Stimulated activated CD8-positive, alpha-beta memory T cell treated with anti-CD3 and anti-CD28 coated beads, Interleukin-2, amount 100 ng/mL, for 1 hour (primary cell): ENCODE data around the gene PCDHB7.
"Not testable (repeated sequence)": the region's sequence is repeated elsewhere in the genome, so short reads cannot be mapped to it uniquely, and the experiment has no call there.

Source experiments
- DNase-seq, 2 donors: peaks; one replicate each; pipeline ENCODE4 v3.0.0-alpha.2; 2020; ENCODE audit warnings: low read depth in 2 of 2

PCDHB7 gene

DNA sequence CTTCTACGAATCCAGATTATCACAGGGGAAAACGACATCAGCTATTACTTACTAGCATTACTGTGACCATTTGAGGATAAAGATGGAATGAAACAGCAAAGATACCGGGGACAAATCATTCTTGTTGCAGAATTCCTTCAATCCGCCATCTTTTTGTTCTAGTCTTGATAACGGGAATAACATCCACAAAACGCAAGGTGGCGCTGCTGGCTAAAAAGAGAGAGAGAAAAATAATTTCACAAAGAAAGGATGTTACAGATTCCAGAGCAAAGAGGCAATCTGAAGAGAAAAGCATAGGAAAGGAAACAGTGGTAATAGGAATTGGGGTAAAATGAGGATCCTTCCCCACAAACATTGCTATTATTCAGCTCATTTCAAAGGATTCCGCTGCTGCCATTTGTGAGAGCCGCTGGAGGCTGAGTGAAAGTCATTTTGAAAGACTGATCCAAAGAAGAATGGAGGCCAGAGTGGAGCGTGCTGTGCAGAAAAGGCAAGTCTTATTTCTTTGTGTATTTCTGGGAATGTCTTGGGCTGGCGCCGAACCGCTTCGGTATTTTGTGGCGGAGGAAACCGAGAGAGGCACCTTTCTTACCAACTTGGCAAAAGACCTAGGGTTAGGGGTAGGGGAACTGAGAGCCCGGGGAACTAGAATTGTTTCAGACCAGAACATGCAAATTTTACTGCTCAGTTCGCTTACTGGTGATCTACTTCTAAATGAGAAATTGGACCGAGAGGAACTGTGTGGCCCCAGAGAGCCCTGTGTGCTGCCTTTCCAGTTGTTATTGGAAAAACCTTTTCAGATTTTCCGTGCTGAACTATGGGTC is at the start of gene PCDHB7:
PCDHB7 (plus strand) TSS at position 264 of the 824 bp plus-strand sequence; CDS start at position 456, 192 bp downstream.
- no peak for DNase-seq

GRCh38 chr5:141123396-141124135 is 48.9 kb upstream of the PCDHB7 start:
- DNase-seq = not testable (repeated sequence)

GRCh38 chr5:141127305-141127704 is 45.1 kb upstream of the PCDHB7 start:
- DNase-seq = no peak

- DNase-seq = no peak
These were observed 37.3 kb upstream of the PCDHB7 start, which contains the start of gene PCDHB5 for GRCh38 chr5:141135030-141135717. Gene PCDHB5, plus strand, starts transcription at chr5:141135206. Its CDS starts 229 bp downstream, at chr5:141135435.

- no peak for DNase-seq
These were observed 36.7 kb upstream of the PCDHB7 start for GRCh38 chr5:141135718-141136266.

DNA sequence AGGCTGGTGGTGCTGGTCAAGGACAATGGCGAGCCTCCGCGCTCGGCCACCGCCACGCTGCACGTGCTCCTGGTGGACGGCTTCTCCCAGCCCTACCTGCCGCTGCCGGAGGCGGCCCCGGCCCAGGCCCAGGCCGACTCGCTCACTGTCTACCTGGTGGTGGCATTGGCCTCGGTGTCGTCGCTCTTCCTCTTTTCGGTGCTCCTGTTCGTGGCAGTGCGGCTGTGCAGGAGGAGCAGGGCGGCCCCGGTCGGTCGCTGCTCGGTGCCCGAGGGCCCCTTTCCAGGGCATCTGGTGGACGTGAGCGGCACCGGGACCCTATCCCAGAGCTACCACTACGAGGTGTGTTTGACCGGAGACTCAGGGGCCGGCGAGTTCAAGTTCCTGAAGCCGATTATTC is 35.1 kb upstream of the PCDHB7 start:
- DNase-seq = not testable (repeated sequence)

DNA sequence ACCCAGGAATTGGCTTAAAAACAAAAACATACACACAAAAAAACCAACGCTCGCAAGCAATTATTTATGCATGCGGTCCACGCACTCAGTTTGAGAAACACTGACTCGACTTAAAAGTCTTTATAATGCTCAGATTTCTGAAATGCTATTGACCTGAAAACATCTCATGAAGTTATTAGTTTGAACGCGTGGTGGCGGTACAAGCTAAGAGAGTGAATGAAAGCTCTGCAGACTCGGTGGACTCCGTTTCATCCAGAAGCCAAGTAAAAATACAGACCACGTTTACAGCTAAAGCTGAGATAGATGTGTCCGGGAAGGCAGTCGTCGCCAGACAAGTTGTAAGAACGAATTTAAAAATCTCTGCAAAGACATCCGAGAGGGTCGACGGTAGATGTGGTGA is 22.6 kb upstream of the PCDHB7 start, which contains the start of gene PCDHB6:
PCDHB6 (plus strand) TSS at position 246 of the 400 bp plus-strand sequence. CDS start 201 bp downstream, outside the sequence.
- DNase-seq = no peak

GRCh38 chr5:141150224-141150992 is 22.0 kb upstream of the PCDHB7 start:
- no peak for DNase-seq

DNA sequence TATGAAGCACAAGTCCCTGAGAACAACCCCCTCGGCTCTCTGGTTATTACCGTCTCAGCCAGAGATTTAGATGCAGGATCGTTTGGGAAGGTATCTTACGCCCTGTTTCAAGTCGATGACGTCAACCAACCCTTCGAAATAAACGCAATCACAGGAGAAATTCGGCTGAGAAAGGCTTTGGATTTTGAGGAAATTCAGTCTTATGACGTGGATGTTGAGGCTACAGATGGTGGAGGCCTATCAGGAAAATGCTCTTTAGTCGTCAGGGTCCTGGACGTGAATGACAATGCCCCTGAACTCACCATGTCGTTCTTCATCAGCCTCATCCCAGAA is 21.5 kb upstream of the PCDHB7 start:
- no peak for DNase-seq

- not testable (repeated sequence) for DNase-seq
These were observed 20.8 kb upstream of the PCDHB7 start for GRCh38 chr5:141151632-141152031.

GRCh38 chr5:141152096-141152495 is 20.3 kb upstream of the PCDHB7 start:
- not testable (repeated sequence) for DNase-seq

GRCh38 chr5:141155540-141156374 is 16.7 kb upstream of the PCDHB7 start:
- no peak for DNase-seq

GRCh38 chr5:141157356-141157755 is 15.1 kb upstream of the PCDHB7 start:
- not testable (repeated sequence) for DNase-seq

GRCh38 chr5:141157901-141158300 is 14.5 kb upstream of the PCDHB7 start:
- DNase-seq = not testable (repeated sequence)

DNA sequence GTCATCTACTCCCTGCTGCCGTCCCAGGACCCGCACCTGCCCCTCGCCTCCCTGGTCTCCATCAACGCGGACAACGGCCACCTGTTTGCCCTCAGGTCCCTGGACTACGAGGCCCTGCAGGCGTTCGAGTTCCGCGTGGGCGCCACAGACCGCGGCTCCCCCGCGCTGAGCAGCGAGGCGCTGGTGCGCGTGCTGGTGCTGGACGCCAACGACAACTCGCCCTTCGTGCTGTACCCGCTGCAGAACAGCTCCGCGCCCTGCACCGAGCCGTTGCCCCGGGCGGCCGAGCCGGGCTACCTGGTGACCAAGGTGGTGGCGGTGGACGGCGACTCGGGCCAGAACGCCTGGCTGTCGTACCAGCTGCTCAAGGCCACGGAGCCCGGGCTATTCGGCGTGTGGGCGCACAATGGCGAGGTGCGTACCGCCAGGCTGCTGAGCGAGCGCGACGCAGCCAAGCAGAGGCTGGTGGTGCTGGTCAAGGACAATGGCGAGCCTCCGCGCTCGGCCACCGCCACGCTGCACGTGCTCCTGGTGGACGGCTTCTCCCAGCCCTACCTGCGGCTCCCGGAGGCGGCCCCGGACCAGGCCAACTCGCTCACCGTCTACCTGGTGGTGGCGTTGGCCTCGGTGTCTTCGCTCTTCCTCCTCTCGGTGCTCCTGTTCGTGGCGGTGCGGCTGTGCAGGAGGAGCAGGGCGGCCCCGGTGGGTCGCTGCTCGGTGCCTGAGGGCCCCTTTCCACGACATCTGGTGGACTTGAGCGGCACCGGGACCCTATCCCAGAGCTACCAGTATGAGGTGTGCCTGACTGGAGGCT is 2.1 kb downstream of the PCDHB7 start:
- not testable (repeated sequence) for DNase-seq

DNA sequence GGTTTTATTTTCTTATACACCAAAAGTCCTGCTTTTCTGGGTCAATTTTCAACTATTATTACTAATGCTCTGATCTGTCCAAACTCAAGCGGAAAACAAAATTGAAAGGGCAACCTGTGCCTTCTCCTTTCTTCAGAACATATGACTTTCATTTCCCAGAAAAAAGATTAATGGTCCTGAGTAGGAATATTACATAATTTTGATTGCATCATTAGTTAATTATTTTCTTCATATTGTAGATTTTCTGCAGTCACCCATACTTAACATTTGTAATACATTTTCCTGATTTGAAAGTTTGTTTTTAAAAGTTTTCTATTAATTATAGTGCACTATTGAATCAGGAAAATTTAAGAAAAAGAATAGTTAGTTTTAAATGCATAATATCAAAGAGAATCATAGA is 3.5 kb downstream of the PCDHB7 start:
- no peak for DNase-seq

DNA sequence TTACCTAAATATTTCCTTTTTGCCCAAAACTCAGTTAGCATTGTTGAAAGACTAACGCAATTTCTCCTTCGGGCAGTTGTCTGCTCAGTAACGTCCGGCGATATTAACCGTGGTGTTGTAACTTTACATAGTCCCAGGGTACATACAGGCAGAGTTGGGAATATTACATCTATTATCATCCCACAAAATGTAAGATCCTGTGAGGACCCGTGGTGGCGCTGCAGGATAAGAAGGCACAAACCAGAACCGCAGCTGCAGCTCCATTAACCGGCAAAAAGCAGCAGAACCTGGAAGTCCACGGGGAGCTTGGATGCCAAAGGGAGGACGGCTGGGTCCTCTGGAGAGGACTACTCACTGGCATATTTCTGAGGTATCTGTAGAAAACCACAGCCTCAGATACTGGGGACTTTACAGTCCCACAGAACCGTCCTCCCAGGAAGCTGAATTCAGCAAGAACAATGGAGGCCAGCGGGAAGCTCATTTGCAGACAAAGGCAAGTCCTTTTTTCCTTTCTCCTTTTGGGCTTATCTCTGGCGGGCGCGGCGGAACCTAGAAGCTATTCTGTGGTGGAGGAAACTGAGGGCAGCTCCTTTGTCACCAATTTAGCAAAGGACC is 5.2 kb downstream of the PCDHB7 start, which contains the start of gene PCDHB8:
PCDHB8 (plus strand) TSS at position 214 of the 615 bp plus-strand sequence; CDS start at position 459, 245 bp downstream.
- not testable (repeated sequence) for DNase-seq

DNA sequence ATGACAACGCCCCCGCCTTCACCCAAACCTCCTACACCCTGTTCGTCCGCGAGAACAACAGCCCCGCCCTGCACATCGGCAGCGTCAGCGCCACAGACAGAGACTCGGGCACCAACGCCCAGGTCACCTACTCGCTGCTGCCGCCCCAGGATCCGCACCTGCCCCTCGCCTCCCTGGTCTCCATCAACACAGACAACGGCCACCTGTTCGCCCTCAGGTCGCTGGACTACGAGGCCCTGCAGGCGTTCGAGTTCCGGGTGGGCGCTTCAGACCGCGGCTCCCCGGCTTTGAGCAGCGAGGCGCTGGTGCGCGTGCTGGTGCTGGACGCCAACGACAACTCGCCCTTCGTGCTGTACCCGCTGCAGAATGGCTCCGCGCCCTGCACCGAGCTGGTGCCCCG is 6.9 kb downstream of the PCDHB7 start:
- DNase-seq = not testable (repeated sequence)

- not testable (repeated sequence) for DNase-seq
These were observed 7.4 kb downstream of the PCDHB7 start for GRCh38 chr5:141179876-141180275.
